ENCODE results near the gene TMEM63B. TPM values are rescaled to one million over a fixed set of nuclear protein-coding genes. Genes with fewer than 3 reads are reported as not detected.

The TMEM63B gene
- polyA plus RNA-seq, 3 donors = 1.3 to 25.7 (median 1.9) TPM

DNA sequence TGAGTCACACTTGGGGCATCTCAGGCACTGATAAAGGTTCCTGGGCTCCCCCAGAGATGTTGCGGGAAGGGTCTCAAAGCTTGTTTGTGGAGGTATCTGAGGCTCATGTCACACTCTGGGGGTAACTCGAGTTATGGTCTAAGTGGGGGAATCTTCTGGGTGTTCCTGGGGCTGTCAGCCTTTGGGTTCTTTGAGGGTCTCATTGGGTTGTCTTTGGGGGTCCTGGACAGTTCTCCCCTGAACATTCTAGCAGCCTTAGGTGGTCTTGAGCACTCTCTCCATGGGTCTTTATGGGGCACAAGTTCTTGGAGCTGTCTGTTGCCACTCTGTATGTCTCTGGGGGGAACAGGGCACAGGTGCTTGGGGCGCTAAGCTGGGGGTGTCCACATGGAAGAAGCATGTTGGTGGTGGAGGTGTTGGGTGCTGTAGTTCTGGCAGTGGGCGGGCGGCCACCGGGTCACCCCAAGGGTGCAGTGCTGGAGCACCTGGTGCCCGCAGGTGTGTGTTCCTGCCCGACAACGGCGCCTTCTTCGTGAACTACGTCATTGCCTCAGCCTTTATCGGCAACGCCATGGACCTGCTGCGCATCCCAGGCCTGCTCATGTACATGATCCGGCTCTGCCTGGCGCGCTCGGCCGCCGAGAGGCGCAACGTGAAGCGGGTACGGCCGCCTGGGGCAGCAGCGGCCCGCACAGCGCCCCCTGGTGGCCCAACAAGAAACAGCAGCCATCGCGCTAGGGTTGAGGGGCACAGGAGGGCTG lies 24.2 kb downstream of the TMEM63B start:
- H3K79me2 ChIP-seq (ENCODE audit: insufficient read depth, low read length) = no peaks in the 10 kb centered on the region
- H3K27me3 ChIP-seq (ENCODE audit: control insufficient read depth in 2 of 2, insufficient read depth in 2 of 2, low read length in 2 of 2) = no peaks in the 10 kb centered on the region
- intact Hi-C loops (cut with micrococcal nuclease) = loop anchor here (1.0 to 2.0 kb wide), 2 partner anchors 52 to 55 kb away; no protein-coding TSS in a partner anchor
- Mint-ChIP-seq H3K4me3 (no peak overlapping the region), H3K9me3 (peaks cover 0 to 4% (median 0%) of the 10 kb centered on the region in 7 donors), H3K36me3 (peaks cover 35 to 39% of the 10 kb centered on the region in 2 donors), H3K27ac (no peak overlapping the region), H3K27me3 (ENCODE audit: low read depth in 3 of 3) (peaks cover 0 to 6% (median 2%) of the 10 kb centered on the region in 3 donors), H3K4me1 (peaks cover 7% of the 10 kb centered on the region)
- 23% methylated on average over 30 of the region's 31 CpGs for WGBS (ENCODE audit: insufficient coverage)
- H4K20me1 ChIP-seq (ENCODE audit: insufficient read depth, low read length) = peaks cover 11% of the 10 kb centered on the region
- peak; percentile 60 to 78 (median 63) for DNase-seq
- TF ChIP-seq, protein P1, sequence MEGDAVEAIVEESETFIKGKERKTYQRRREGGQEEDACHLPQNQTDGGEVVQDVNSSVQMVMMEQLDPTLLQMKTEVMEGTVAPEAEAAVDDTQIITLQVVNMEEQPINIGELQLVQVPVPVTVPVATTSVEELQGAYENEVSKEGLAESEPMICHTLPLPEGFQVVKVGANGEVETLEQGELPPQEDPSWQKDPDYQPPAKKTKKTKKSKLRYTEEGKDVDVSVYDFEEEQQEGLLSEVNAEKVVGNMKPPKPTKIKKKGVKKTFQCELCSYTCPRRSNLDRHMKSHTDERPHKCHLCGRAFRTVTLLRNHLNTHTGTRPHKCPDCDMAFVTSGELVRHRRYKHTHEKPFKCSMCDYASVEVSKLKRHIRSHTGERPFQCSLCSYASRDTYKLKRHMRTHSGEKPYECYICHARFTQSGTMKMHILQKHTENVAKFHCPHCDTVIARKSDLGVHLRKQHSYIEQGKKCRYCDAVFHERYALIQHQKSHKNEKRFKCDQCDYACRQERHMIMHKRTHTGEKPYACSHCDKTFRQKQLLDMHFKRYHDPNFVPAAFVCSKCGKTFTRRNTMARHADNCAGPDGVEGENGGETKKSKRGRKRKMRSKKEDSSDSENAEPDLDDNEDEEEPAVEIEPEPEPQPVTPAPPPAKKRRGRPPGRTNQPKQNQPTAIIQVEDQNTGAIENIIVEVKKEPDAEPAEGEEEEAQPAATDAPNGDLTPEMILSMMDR (IDR thresholded peaks at IDR 0.05) = peak; percentile 99
- no peak overlapping the region for H2AFZ ChIP-seq (ENCODE audit: insufficient read depth, low read depth, low read length, poor library complexity, severe bottlenecking)
- no peaks in the 10 kb centered on the region for H3K9me3 ChIP-seq (replicated peaks in 1 of 2; ENCODE audit: control insufficient read depth in 1 of 2, insufficient read depth in 1 of 2, low read length in 2 of 2)
- H3K4me2 ChIP-seq (replicated peaks; ENCODE audit: extremely low read depth, low read length, poor library complexity, severe bottlenecking) = peak overlapping the region; percentile 22
- no peak overlapping the region for H3K9ac ChIP-seq (ENCODE audit: insufficient read depth, low read length, poor library complexity, severe bottlenecking)
- no peak overlapping the region for H3K27ac ChIP-seq (ENCODE audit: low read depth in 1 of 2, low read length in 2 of 2)
- H3K4me1 ChIP-seq (ENCODE audit: control insufficient read depth in 1 of 2, insufficient read depth in 2 of 2, low read length in 2 of 2) = peaks cover 0 to 4% of the 10 kb centered on the region in 2 donors
- peaks cover 24 to 39% of the 10 kb centered on the region in 2 donors for H3K36me3 ChIP-seq (replicated peaks in 1 of 2; ENCODE audit: control insufficient read depth in 1 of 2, insufficient read depth in 2 of 2, low read length in 2 of 2)
- H3K4me3 ChIP-seq (replicated peaks in 1 of 3; ENCODE audit: low read depth in 2 of 3, low read length in 3 of 3) = no peak overlapping the region

DNA sequence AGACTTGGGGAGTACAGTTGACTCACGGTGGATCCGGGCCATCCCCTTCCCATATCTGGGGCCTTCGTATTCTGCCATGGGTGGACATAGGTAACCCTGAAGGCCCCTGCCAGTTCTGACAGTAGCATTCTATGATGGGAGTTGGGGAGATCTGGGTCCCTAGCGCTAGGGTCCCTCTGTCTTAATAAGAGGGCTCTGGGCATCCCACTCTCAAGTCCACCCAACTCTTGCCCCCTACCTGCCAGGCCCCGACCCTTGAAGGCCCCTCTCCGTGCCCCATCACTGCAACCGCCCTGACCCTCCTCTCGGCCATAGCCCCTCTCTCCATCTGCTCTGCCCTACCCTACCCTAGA lies 24.7 kb downstream of the TMEM63B start:
- peaks cover 20 to 34% of the 10 kb centered on the region in 2 donors for H3K36me3 ChIP-seq (replicated peaks in 1 of 2; ENCODE audit: control insufficient read depth in 1 of 2, insufficient read depth in 2 of 2, low read length in 2 of 2)
- no peaks in the 10 kb centered on the region for H3K27me3 ChIP-seq (ENCODE audit: control insufficient read depth in 2 of 2, insufficient read depth in 2 of 2, low read length in 2 of 2)
- no peak overlapping the region for H3K9ac ChIP-seq (ENCODE audit: insufficient read depth, low read length, poor library complexity, severe bottlenecking)
- no peak overlapping the region for H3K27ac Mint-ChIP-seq
- H3K4me2 ChIP-seq (replicated peaks; ENCODE audit: extremely low read depth, low read length, poor library complexity, severe bottlenecking) = no peak overlapping the region
- H3K9me3 ChIP-seq (replicated peaks in 1 of 2; ENCODE audit: control insufficient read depth in 1 of 2, insufficient read depth in 1 of 2, low read length in 2 of 2) = no peaks in the 10 kb centered on the region
- H3K9me3 Mint-ChIP-seq = peaks cover 0 to 4% (median 0%) of the 10 kb centered on the region in 7 donors
- 58% methylated on average over 6 of the region's 8 CpGs for whole genome bisulfite sequencing (ENCODE audit: insufficient coverage)
- no peaks in the 10 kb centered on the region for H3K79me2 ChIP-seq (ENCODE audit: insufficient read depth, low read length)
- H3K4me1 Mint-ChIP-seq = peaks cover 8% of the 10 kb centered on the region
- peaks cover 0 to 4% of the 10 kb centered on the region in 2 donors for H3K4me1 ChIP-seq (ENCODE audit: control insufficient read depth in 1 of 2, insufficient read depth in 2 of 2, low read length in 2 of 2)
- TF ChIP-seq, protein P1 (IDR thresholded peaks at IDR 0.05) = peak; percentile 45
- no peak overlapping the region for H2AFZ ChIP-seq (ENCODE audit: insufficient read depth, low read depth, low read length, poor library complexity, severe bottlenecking)
- H3K4me3 Mint-ChIP-seq = no peak overlapping the region
- no peak for DNase-seq
- intact Hi-C loops (cut with micrococcal nuclease) = loop anchor here in 1 of 2 donors (1.0 kb wide), 1 partner anchor 53 kb away; no protein-coding TSS in a partner anchor
- H4K20me1 ChIP-seq (ENCODE audit: insufficient read depth, low read length) = peaks cover 11% of the 10 kb centered on the region
- no peak overlapping the region for H3K27ac ChIP-seq (ENCODE audit: low read depth in 1 of 2, low read length in 2 of 2)
- H3K27me3 Mint-ChIP-seq (ENCODE audit: low read depth in 3 of 3) = peaks cover 0 to 6% (median 2%) of the 10 kb centered on the region in 3 donors
- no peak overlapping the region for H3K4me3 ChIP-seq (replicated peaks in 1 of 3; ENCODE audit: low read depth in 2 of 3, low read length in 3 of 3)
- peaks cover 29 to 33% of the 10 kb centered on the region in 2 donors for H3K36me3 Mint-ChIP-seq
